K562 (cell line): ENCODE data around the gene NTM. TPM values are rescaled to one million over a fixed set of nuclear protein-coding genes. Genes with fewer than 3 reads are reported as not detected.

ENCODE experiments used
- ATAC-seq: fragments of 200-7000 bp; cut with Tn5 transposase; 3 replicates; pipeline ENCODE4 v1.9.1; 2020; ENCODE audit warnings: moderate library complexity
- BruUV-seq: library from RNA; stranded (reverse); fragments of 400-500 nt; replicated peaks from 2 replicates; lab custom pipeline; 2021; lab: Mats Ljungman, UMichigan
- CTCF ChIA-PET: fragments of 300-600 bp; formaldehyde crosslinking; extraction: SDS; loops from one replicate; lab custom pipeline; 2021; ENCODE audit warnings: low intra/inter-chr PET ratio; lab: Yijun Ruan, JAX
- POLR2A ChIA-PET: fragments of 300-600, 350-650 bp; sonication (Branson Sonifier 250); formaldehyde crosslinking; extraction: SDS; loops from one replicate; lab custom pipeline; 2021; ENCODE audit warnings: antibody characterized with exemption, inconsistent platforms; lab: Yijun Ruan, JAX
- DNase-seq, 4 experiments: peaks; one replicate each; pipeline versions ENCODE4 v3.0.0 to v3.0.0-alpha.2; 2011 to 2018; ENCODE audit warnings: low spot score in 3 of 4, mixed read lengths in 3 of 4; ENCODE audit errors: extremely low read depth in 1 of 4
- FAIRE-seq: peaks from 2 replicates; lab custom pipeline; 2011; peaks lifted over from hg19 to GRCh38; lab: Jason Lieb, UNC
- H2AFZ ChIP-seq: 2 replicates; pipeline ENCODE4 v1.6.0; 2011; ENCODE audit warnings: low read depth, low read length, control low read depth, inconsistent platforms
- H3K27ac ChIP-seq: fragments of 200-600 bp; 3 replicates; pipeline ENCODE4 v1.8.0; 2011; ENCODE audit warnings: low read depth, mild to moderate bottlenecking, control low read depth, inconsistent platforms, low read length, moderate library complexity, mixed read lengths; ENCODE audit errors: extremely low read depth
- H3K27me3 ChIP-seq, 2 experiments: fragments of 300-600 bp in 1 of 2; 2 replicates in 1 of 2; 3 replicates in 1 of 2; pipeline versions ENCODE4 v1.6.0 to v1.8.0; 2011; ENCODE audit warnings: inconsistent platforms in 2 of 2, low read length in 2 of 2, mild to moderate bottlenecking in 1 of 2, mixed read lengths in 1 of 2, moderate library complexity in 1 of 2; ENCODE audit not compliant: control insufficient read depth in 2 of 2, insufficient read depth in 2 of 2
- H3K36me3 ChIP-seq: fragments of 300-600 bp; 3 replicates; pipeline ENCODE4 v1.8.0; 2011; ENCODE audit warnings: mild to moderate bottlenecking, low read length, inconsistent platforms; ENCODE audit not compliant: control insufficient read depth, insufficient read depth
- H3K4me1 ChIP-seq, 2 experiments: fragments of 200-600 bp in 1 of 2; replicated peaks in 1 of 2; 2 replicates in 1 of 2; 3 replicates in 1 of 2; pipeline versions ENCODE4 v1.5.1 to v1.8.0; 2011; ENCODE audit warnings: inconsistent platforms in 2 of 2, low read length in 2 of 2, mild to moderate bottlenecking in 1 of 2, mixed read lengths in 1 of 2, moderate library complexity in 1 of 2; ENCODE audit not compliant: control insufficient read depth in 2 of 2, insufficient read depth in 2 of 2
- H3K4me2 ChIP-seq: 2 replicates; pipeline ENCODE4 v1.6.1; 2011; ENCODE audit warnings: low read length, control low read depth, inconsistent platforms, mixed read lengths; ENCODE audit not compliant: insufficient read depth
- H3K4me3 ChIP-seq: fragments of 200-600 bp; sonication (generic), shearing (Covaris generic); 2 replicates; pipeline ENCODE4 v1.5.1; 2016; ENCODE audit warnings: control low read depth, inconsistent platforms
- H3K79me2 ChIP-seq: fragments of 200-600 bp; 3 replicates; pipeline ENCODE4 v1.8.0; 2011; ENCODE audit warnings: low read length, inconsistent platforms; ENCODE audit not compliant: control insufficient read depth, insufficient read depth
- H3K9ac ChIP-seq, 2 experiments: 2 replicates each; pipeline versions ENCODE4 v1.6.0 to v1.6.1; 2011; ENCODE audit warnings: low read depth in 2 of 2, low read length in 2 of 2, control low read depth in 1 of 2, inconsistent platforms in 1 of 2, mild to moderate bottlenecking in 1 of 2, mixed read lengths in 1 of 2; ENCODE audit not compliant: insufficient read depth in 1 of 2
- H3K9me1 ChIP-seq: one replicate; pipeline ENCODE4 v1.6.0; 2011; ENCODE audit warnings: inconsistent platforms, mild to moderate bottlenecking, low read length, moderate library complexity; ENCODE audit not compliant: control insufficient read depth, insufficient read depth
- H3K9me3 ChIP-seq: replicated peaks from 2 replicates; pipeline ENCODE4 v1.5.1; 2011; ENCODE audit warnings: low read depth, low read length, inconsistent platforms; ENCODE audit not compliant: control insufficient read depth, insufficient read depth
- H4K20me1 ChIP-seq: replicated peaks from 2 replicates; pipeline ENCODE4 v1.6.1; 2011; ENCODE audit warnings: low read length, inconsistent platforms, mixed read lengths; ENCODE audit not compliant: control insufficient read depth, insufficient read depth
- BRF1 ChIP-seq: IDR thresholded peaks from 3 replicates; pipeline ENCODE4 v1.6.1; 2011; ENCODE audit warnings: borderline replicate concordance, mild to moderate bottlenecking; ENCODE audit not compliant: insufficient read length; ENCODE audit errors: extremely low read depth
- CCAR2 ChIP-seq: fragments of 200-400 bp; formaldehyde crosslinking; IDR thresholded peaks from 2 replicates; pipeline ENCODE4 v1.6.1; 2017; ENCODE audit warnings: mild to moderate bottlenecking, low read depth, low read length
- CGGBP1 ChIP-seq: fragments of 250-450 bp; sonication (Bioruptor Pico); IDR thresholded peaks from 2 replicates; pipeline ENCODE4 v1.9.0; 2021; ENCODE audit warnings: mild to moderate bottlenecking
- CSDE1 ChIP-seq, 2 experiments: fragments of 450-650 bp; IDR thresholded peaks; 2 replicates each; pipeline ENCODE4 v1.6.1; 2016; ENCODE audit warnings: mild to moderate bottlenecking in 1 of 2
- ELF2 ChIP-seq: fragments of 250-450 bp; sonication (Bioruptor Pico); IDR thresholded peaks from 2 replicates; pipeline ENCODE4 v1.5.0; 2021; ENCODE audit warnings: mild to moderate bottlenecking
- ETV5 ChIP-seq: sonication (generic); formaldehyde crosslinking; IDR thresholded peaks from 2 replicates; pipeline ENCODE4 v1.4.0; 2020; ENCODE audit warnings: low read depth, mild to moderate bottlenecking, missing genetic modification reagents
- NFXL1 ChIP-seq: fragments of 450-650 bp; formaldehyde crosslinking; IDR thresholded peaks from 2 replicates; pipeline ENCODE4 v1.4.0; 2021; ENCODE audit warnings: mild to moderate bottlenecking
- SNAPC5 ChIP-seq: fragments of 250-450 bp; sonication (Bioruptor Pico); IDR thresholded peaks from 2 replicates; pipeline ENCODE4 v1.8.0; 2021; ENCODE audit warnings: moderate library complexity, mild to moderate bottlenecking, inconsistent platforms
- SUPT5H ChIP-seq: fragments of 450-650 bp; IDR thresholded peaks from 2 replicates; pipeline ENCODE4 v1.6.1; 2016
- USF1 ChIP-seq: sonication (generic); formaldehyde crosslinking; IDR thresholded peaks from 2 replicates; pipeline ENCODE4 v1.9.0; 2022; ENCODE audit warnings: mild to moderate bottlenecking, missing genetic modification reagents
- ZNF318 ChIP-seq, 2 experiments: fragments of 450-650 bp; IDR thresholded peaks; 2 replicates each; pipeline ENCODE4 v1.6.1; 2016; ENCODE audit warnings: mild to moderate bottlenecking in 2 of 2, borderline replicate concordance in 1 of 2, low read depth in 1 of 2, moderate library complexity in 1 of 2
- WGBS: fragments of 100-300 bp; shearing (Covaris generic); methylation state at CpG from one replicate; pipeline ENCODE4 v1.1.6; 2016; ENCODE audit warnings: low coverage, mixed read lengths; ENCODE audit not compliant: insufficient coverage; ENCODE audit errors: missing lambda C conversion rate; 5-methylcytosine and 5-hydroxymethylcytosine counted together
- in situ Hi-C: fragments of 300-500 bp; cut with MboI; formaldehyde crosslinking; loops from 4 replicates; pipeline ENCODE4 v1.15.0; 2018; ENCODE audit warnings: inconsistent platforms, mixed read lengths
- intact Hi-C: fragments of 100-400 bp; cut with micrococcal nuclease; formaldehyde crosslinking; loops from 2 replicates; pipeline ENCODE4 v1.14.2; 2022
- polyA plus RNA-seq, 8 experiments: library from polyadenylated mRNA; depleted of rRNA in 4 of 8; stranded (reverse) in 5 of 8; unstranded in 3 of 8; fragments of >200 nt; fragmentation: Nextera tagmentation in 2 of 8; fragmentation: Illumina TruSeq in 1 of 8; extraction: Ambion mirVana in 2 of 8; extraction: Trizol in 1 of 8; gene quantifications; 2 replicates each; pipeline versions ENCODE4 v1.2.1 to v1.2.3, GENCODE V29; 2011 to 2014; ENCODE audit warnings: inconsistent platforms in 1 of 8, missing spikeins in 1 of 8
- total RNA-seq, 7 experiments: library from RNA; depleted of rRNA in 6 of 7; stranded (reverse); fragments of >200 nt in 6 of 7; fragmentation: Illumina TruSeq in 2 of 7; extraction: Trizol in 2 of 7; gene quantifications; 2 replicates each; pipeline versions ENCODE4 v1.2.1 to v1.2.3, GENCODE V29; 2011 to 2021; ENCODE audit warnings: low replicate concordance in 1 of 7

NTM gene
- total and polyA plus RNA-seq, 9 of the 15 experiments (the other 6 are each of a cell fraction or from before 2014, with no cell fraction given), result not detected

- Histone ChIP-seq H4K20me1 (no peaks in the 10 kb centered on the region), H3K36me3 (no peaks in the 10 kb centered on the region), H2AFZ (no peak overlapping the region), H3K27ac (no peak overlapping the region), H3K9me3 (no peaks in the 10 kb centered on the region; the same call in 1 of the 2 replicates), H3K4me1 (no peaks in the 10 kb centered on the region), H3K9ac (no peak overlapping the region), H3K27me3 (no peaks in the 10 kb centered on the region), H3K9me1 (no peaks in the 10 kb centered on the region), H3K79me2 (no peaks in the 10 kb centered on the region), H3K4me3 (no peak overlapping the region), H3K4me2 (no peak overlapping the region)
- BruUV-seq, result no TSS peak
- POLR2A ChIA-PET, result no interaction called here
- WGBS, result 0% methylated on average over 2 of the region's 2 CpGs
- intact Hi-C loops, result no loop called here
- DNase-seq (no peak), FAIRE-seq (no peak), ATAC-seq (no peak)
- CTCF ChIA-PET, result no interaction called here
- in situ Hi-C loops, result no loop called here
- TF ChIP-seq SUPT5H (no peak), ELF2 (CRISPR knock-in tag) (no peak), ZNF318 (IDR thresholded peaks at IDR 0.05; ENCODE audit: borderline replicate concordance in 1 of 2, low read depth in 1 of 2) (no peak), CSDE1 (IDR thresholded peaks at IDR 0.05) (no peak), BRF1 (no peak), USF1 (no peak), ETV5 (no peak), CCAR2 (no peak), NFXL1 (no peak), CGGBP1 (CRISPR knock-in tag) (no peak), SNAPC5 (CRISPR knock-in tag) (no peak)
These were observed 676.0 kb downstream of the NTM start for GRCh38 chr11:132046288-132046865.
